GM12878 (cell line): ENCODE results near the gene BTG4. TPM values are rescaled to one million over a fixed set of nuclear protein-coding genes. Genes with fewer than 3 reads are reported as not detected.

Experiments used
- ATAC-seq: fragments of 200-7000 bp; cut with Tn5 transposase; 3 replicates; pipeline ENCODE4 v1.9.1; 2020; ENCODE audit warnings: mild to moderate bottlenecking, moderate library complexity
- BruUV-seq: library from RNA; stranded (reverse); fragments of 400-500 nt; replicated peaks from 2 replicates; lab custom pipeline; 2021; lab: Mats Ljungman, UMichigan
- CTCF ChIA-PET: fragments of 300-600 bp; sonication (Branson Sonifier 250); formaldehyde crosslinking; extraction: SDS; loops from one replicate; lab custom pipeline; 2021; ENCODE audit warnings: inconsistent platforms; lab: Yijun Ruan, JAX
- POLR2A ChIA-PET: fragments of 350-600 bp; formaldehyde crosslinking; extraction: SDS; loops from one replicate; lab custom pipeline; 2021; ENCODE audit warnings: inconsistent platforms; lab: Charles Lee
- RAD21 ChIA-PET: fragments of 300-600 bp; sonication (Branson Sonifier 250); formaldehyde crosslinking; loops from one replicate; lab custom pipeline; 2023; ENCODE audit warnings: antibody characterized with exemption; ENCODE audit not compliant: unreplicated experiment; lab: Charles Lee
- SMC1A ChIA-PET: fragments of 300-600 bp; sonication (Branson Sonifier 250); formaldehyde crosslinking; loops from one replicate; lab custom pipeline; 2023; ENCODE audit not compliant: unreplicated experiment, uncharacterized antibody; lab: Charles Lee
- DNase-seq: peaks from one replicate; pipeline ENCODE4 v3.0.0-alpha.2; 2011; ENCODE audit warnings: low read depth, low spot score
- FAIRE-seq: peaks from 3 replicates; lab custom pipeline; 2011; peaks lifted over from hg19 to GRCh38; lab: Jason Lieb, UNC
- H2AFZ ChIP-seq: 2 replicates; pipeline ENCODE4 v1.6.0; 2011; ENCODE audit warnings: low read depth, low read length, control low read depth; ENCODE audit not compliant: control insufficient read depth
- H3K27ac ChIP-seq: 2 replicates; pipeline ENCODE4 v1.5.1; 2011; ENCODE audit warnings: control low read depth; ENCODE audit not compliant: control insufficient read depth, insufficient read depth
- H3K27me3 ChIP-seq, 2 experiments: replicated peaks in 1 of 2; 2 replicates each; pipeline versions ENCODE4 v1.6.0 to v1.6.1; 2011; ENCODE audit warnings: low read length in 1 of 2; ENCODE audit not compliant: control insufficient read depth in 2 of 2, insufficient read depth in 2 of 2
- H3K36me3 ChIP-seq, 2 experiments: 2 replicates each; pipeline ENCODE4 v1.5.1; 2011; ENCODE audit warnings: low read length in 1 of 2; ENCODE audit not compliant: control insufficient read depth in 2 of 2, insufficient read depth in 2 of 2
- H3K4me1 ChIP-seq: 2 replicates; pipeline ENCODE4 v1.6.1; 2011; ENCODE audit warnings: mild to moderate bottlenecking, low read length, moderate library complexity, mixed read lengths; ENCODE audit not compliant: control insufficient read depth, insufficient read depth
- H3K4me2 ChIP-seq: 2 replicates; pipeline ENCODE4 v1.6.0; 2011; ENCODE audit warnings: control low read depth; ENCODE audit not compliant: control insufficient read depth, insufficient read depth
- H3K4me3 ChIP-seq: fragments of 200-600 bp; sonication (generic); 2 replicates; pipeline ENCODE4 v1.5.1; 2016
- H3K79me2 ChIP-seq: 2 replicates; pipeline ENCODE4 v1.6.0; 2011; ENCODE audit warnings: low read length; ENCODE audit not compliant: control insufficient read depth, insufficient read depth
- H3K9ac ChIP-seq: 2 replicates; pipeline ENCODE4 v1.8.0; 2011; ENCODE audit warnings: low read length, control low read depth, mixed read lengths; ENCODE audit not compliant: control insufficient read depth, insufficient read depth
- H3K9me3 ChIP-seq: replicated peaks from 3 replicates; pipeline ENCODE4 v1.5.1; 2011; ENCODE audit warnings: mild to moderate bottlenecking, low read length; ENCODE audit not compliant: control insufficient read depth, insufficient read depth
- H4K20me1 ChIP-seq: 2 replicates; pipeline ENCODE4 v1.6.0; 2011; ENCODE audit not compliant: control insufficient read depth, insufficient read depth
- DPF2 ChIP-seq: fragments of 450-650 bp; IDR thresholded peaks from 2 replicates; pipeline ENCODE4 v1.6.1; 2017; ENCODE audit warnings: mild to moderate bottlenecking
- ETV6 ChIP-seq, 2 experiments: fragments of 450-650 bp in 1 of 2; IDR thresholded peaks in 1 of 2; conservative IDR thresholded peaks in 1 of 2; 2 replicates each; pipeline ENCODE4 v1.6.1; 2014; ENCODE audit warnings: antibody characterized with exemption in 1 of 2, borderline replicate concordance in 1 of 2, low read depth in 1 of 2, mild to moderate bottlenecking in 1 of 2, moderate library complexity in 1 of 2
- EZH2 ChIP-seq: IDR thresholded peaks from 2 replicates; pipeline ENCODE4 v1.6.1; 2012; ENCODE audit warnings: low read depth, mild to moderate bottlenecking, control low read depth, inconsistent platforms, low read length, borderline replicate concordance; ENCODE audit not compliant: control insufficient read depth
- PAX8 ChIP-seq: fragments of 450-650 bp; IDR thresholded peaks from 2 replicates; pipeline ENCODE4 v1.6.1; 2017; ENCODE audit warnings: mild to moderate bottlenecking, moderate library complexity
- ZBTB40 ChIP-seq: fragments of 450-650 bp; IDR thresholded peaks from 2 replicates; pipeline ENCODE4 v1.6.1; 2016; ENCODE audit warnings: mild to moderate bottlenecking, moderate library complexity, borderline replicate concordance
- WGBS: methylation state at CpG from one replicate; pipeline ENCODE4 v1.1.6; 2016; ENCODE audit warnings: low lambda C conversion rate; ENCODE audit not compliant: insufficient replicate concordance, insufficient coverage; ENCODE audit errors: missing lambda C conversion rate; 5-methylcytosine and 5-hydroxymethylcytosine counted together
- in situ Hi-C: fragments of 300-500 bp; cut with MboI; formaldehyde crosslinking; loops from 9 replicates; pipeline ENCODE4 v1.14.3; 2018; ENCODE audit warnings: mixed read lengths
- intact Hi-C: fragments of 100-400 bp; cut with micrococcal nuclease; formaldehyde crosslinking; loops from one replicate; pipeline ENCODE4 v1.14.2; 2022; ENCODE audit not compliant: unreplicated experiment
- polyA plus RNA-seq, 11 experiments: library from polyadenylated mRNA; depleted of rRNA in 4 of 11; unstranded in 6 of 11; stranded (reverse) in 5 of 11; fragments of >200 nt; fragmentation: Nextera tagmentation in 4 of 11; fragmentation: Illumina TruSeq in 1 of 11; extraction: Ambion mirVana in 4 of 11; extraction: Trizol in 1 of 11; gene quantifications; 1 replicate in 1 of 11; 2 replicates in 10 of 11; pipeline versions ENCODE4 v1.2.1 to v1.2.3, GENCODE V29; 2011 to 2016; ENCODE audit warnings: inconsistent platforms in 2 of 11, missing spikeins in 2 of 11, low read depth in 1 of 11
- total RNA-seq, 4 experiments: library from RNA; depleted of rRNA in 3 of 4; stranded (reverse); fragments of >200 nt in 3 of 4; fragmentation: Illumina TruSeq in 1 of 4; extraction: Trizol in 1 of 4; gene quantifications; 2 replicates each; pipeline versions ENCODE4 v1.2.1 to v1.2.3, GENCODE V29; 2013 to 2021

The BTG4 gene
- total and polyA plus RNA-seq, 10 of the 15 experiments (the other 5 are each of a cell fraction or from before 2014, with no cell fraction given) = 0.14 TPM; not detected in 9

GRCh38 chr11:111525456-111525855, 13.3 kb upstream of the BTG4 start (continued):
- TF ChIP-seq EZH2 = no peak
- TF ChIP-seq ETV6 (conservative IDR thresholded peaks at IDR 0.05 in 1 of 2, IDR thresholded peaks at IDR 0.05 in 1 of 2; ENCODE audit: borderline replicate concordance in 1 of 2, low read depth in 1 of 2) = no peak

GRCh38 chr11:111524056-111524455, 11.9 kb upstream of the BTG4 start:
- Histone ChIP-seq H3K9ac (no peak overlapping the region), H3K36me3 (no peaks in the 10 kb centered on the region), H3K27me3 (no peaks in the 10 kb centered on the region), H2AFZ (no peak overlapping the region), H3K79me2 (no peaks in the 10 kb centered on the region), H3K4me2 (no peak overlapping the region), H3K9me3 (no peaks in the 10 kb centered on the region), H3K27ac (no peak overlapping the region), H3K4me1 (no peaks in the 10 kb centered on the region), H4K20me1 (no peaks in the 10 kb centered on the region), H3K4me3 (no peak overlapping the region)
- WGBS = 42% methylated on average over 1 of the region's 1 CpG
- ATAC-seq (no peak), FAIRE-seq (no peak), DNase-seq (no peak)
- RAD21 ChIA-PET = interaction anchor here (1.5 kb wide), 1 partner anchor 9 kb away, joined by 4 read pairs; no protein-coding TSS in a partner anchor
- POLR2A ChIA-PET = interaction anchor here (0.6 kb wide), 1 partner anchor 357 kb away, joined by 3 read pairs; no protein-coding TSS in a partner anchor
- TF ChIP-seq DPF2 (no peak), ZBTB40 (no peak), PAX8 (no peak)
- CTCF ChIA-PET = interaction anchor here (0.8 to 0.9 kb wide), 2 partner anchors 26 to 29 kb away, joined by 3 read pairs; no protein-coding TSS in a partner anchor
- SMC1A ChIA-PET = interaction anchor here (0.8 kb wide), 1 partner anchor 231 kb away, joined by 3 read pairs; no protein-coding TSS in a partner anchor
- intact Hi-C loops = no loop called here
- no TSS peak for BruUV-seq
- in situ Hi-C loops = no loop called here
